MV-4-11 (cell line): Measurements from ENCODE around the gene UBTD1.

Source experiments
- DNase-seq: peaks from one replicate; lab custom pipeline; 2025; lab: John Stamatoyannopoulos, UW

The UBTD1 gene

GRCh38 chr10:97584798-97585438 is 86.2 kb downstream of the UBTD1 start:
- DNase-seq: no peak

GRCh38 chr10:97585439-97585811 is 86.7 kb downstream of the UBTD1 start:
- no peak for DNase-seq

- no peak for DNase-seq
Observed at GRCh38 chr10:97587183-97587582, 88.5 kb downstream of the UBTD1 start.

GRCh38 chr10:97589479-97589878 is 90.8 kb downstream of the UBTD1 start, which contains the start of gene C10orf62:
C10orf62 (plus strand) TSS chr10:97589721; CDS start chr10:97589898, 177 bp downstream.
- DNase-seq: no peak

GRCh38 chr10:97590082-97590747 is 91.5 kb downstream of the UBTD1 start:
- no peak for DNase-seq

- no peak for DNase-seq
Observed at GRCh38 chr10:97590748-97591495, 92.2 kb downstream of the UBTD1 start.

GRCh38 chr10:97593421-97593820 is 94.7 kb downstream of the UBTD1 start:
- DNase-seq: no peak

GRCh38 chr10:97596101-97597082 is 97.7 kb downstream of the UBTD1 start:
- DNase-seq: no peak

- no peak for DNase-seq
Observed at GRCh38 chr10:97597778-97598177, 99.1 kb downstream of the UBTD1 start.

- DNase-seq: no peak
Observed at GRCh38 chr10:97598407-97599271, 99.9 kb downstream of the UBTD1 start.

GRCh38 chr10:97599272-97599619 is 100.5 kb downstream of the UBTD1 start:
- DNase-seq: no peak

GRCh38 chr10:97600616-97601015 is 101.9 kb downstream of the UBTD1 start:
- DNase-seq: no peak

GRCh38 chr10:97601268-97602215 is 102.8 kb downstream of the UBTD1 start:
- no peak for DNase-seq

GRCh38 chr10:97607095-97607636 is 108.4 kb downstream of the UBTD1 start:
- DNase-seq: no peak

- DNase-seq: no peak
Observed at GRCh38 chr10:97608991-97609561, 110.4 kb downstream of the UBTD1 start.

- DNase-seq: no peak
Observed at GRCh38 chr10:97611473-97611872, 112.7 kb downstream of the UBTD1 start.

GRCh38 chr10:97612386-97612785 is 113.7 kb downstream of the UBTD1 start:
- DNase-seq: no peak

GRCh38 chr10:97618285-97618684 is 119.6 kb downstream of the UBTD1 start:
- DNase-seq: no peak

GRCh38 chr10:97618733-97619132 is 120.0 kb downstream of the UBTD1 start:
- no peak for DNase-seq
